ENCODE measurements around the gene RASSF3. TPM values are rescaled to one million over a fixed set of nuclear protein-coding genes. Genes with fewer than 3 reads are reported as not detected.

The RASSF3 gene
- total and polyA plus RNA-seq, 2 donors from 2014 or later = 8.2 to 35.6 TPM

DNA sequence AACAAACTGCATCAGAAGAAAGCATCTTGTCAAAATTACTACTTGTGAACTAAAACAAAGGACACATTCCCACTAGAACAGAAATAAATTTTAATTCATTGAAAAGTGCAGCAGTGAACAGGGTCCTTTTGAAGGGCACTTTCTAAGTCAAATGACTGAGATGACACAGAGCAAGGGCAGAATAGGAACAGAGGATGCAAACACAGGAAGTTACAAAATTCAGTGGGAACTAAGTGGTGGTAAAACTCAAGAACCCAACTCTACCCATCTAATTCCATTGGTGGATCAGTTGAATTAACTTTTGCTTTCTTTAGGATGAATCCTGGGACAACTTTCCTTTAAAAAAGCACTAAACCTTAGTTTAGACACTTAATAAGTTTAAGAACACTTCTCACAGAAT, 103.1 kb downstream of the RASSF3 start:
- intact Hi-C loops (cut with DNase I) = no loop called here
- FAIRE-seq = no peak
- TF ChIP-seq CTCF (IDR thresholded peaks at IDR 0.05; ENCODE audit: borderline replicate concordance, extremely low read depth, insufficient read depth) = no peak
- Histone ChIP-seq H3K27me3 (ENCODE audit: control insufficient read depth, insufficient read depth, low read length) (no peaks in the 10 kb centered on the region), H3K36me3 (ENCODE audit: control insufficient read depth in 2 of 3, insufficient read depth in 3 of 3, low read length in 3 of 3) (peaks cover 0 to 27% (median 13%) of the 10 kb centered on the region in 3 donors), H3K27ac (ENCODE audit: low read depth in 2 of 2, low read length in 2 of 2) (no peak overlapping the region), H3K9me3 (ENCODE audit: control insufficient read depth in 2 of 3, insufficient read depth in 1 of 3, low read length in 3 of 3) (no peaks in the 10 kb centered on the region), H3K9ac (ENCODE audit: low read length in 3 of 3) (no peak overlapping the region), H3K4me1 (ENCODE audit: control insufficient read depth in 2 of 3, insufficient read depth in 2 of 3, low read depth in 1 of 3, low read length in 3 of 3) (no peaks in the 10 kb centered on the region), H3K4me3 (ENCODE audit: low read length in 3 of 3) (no peak overlapping the region)
- no peak for DNase-seq

- Histone ChIP-seq H3K9me3 (ENCODE audit: control insufficient read depth in 2 of 3, insufficient read depth in 1 of 3, low read length in 3 of 3) (no peaks in the 10 kb centered on the region), H3K27me3 (ENCODE audit: control insufficient read depth, insufficient read depth, low read length) (no peaks in the 10 kb centered on the region), H3K36me3 (ENCODE audit: control insufficient read depth in 2 of 3, insufficient read depth in 3 of 3, low read length in 3 of 3) (peaks cover 0 to 32% (median 15%) of the 10 kb centered on the region in 3 donors), H3K27ac (ENCODE audit: low read depth in 2 of 2, low read length in 2 of 2) (no peak overlapping the region), H3K4me1 (ENCODE audit: control insufficient read depth in 2 of 3, insufficient read depth in 2 of 3, low read depth in 1 of 3, low read length in 3 of 3) (no peaks in the 10 kb centered on the region), H3K4me3 (ENCODE audit: low read length in 3 of 3) (no peak overlapping the region), H3K9ac (ENCODE audit: low read length in 3 of 3) (no peak overlapping the region)
- intact Hi-C loops (cut with DNase I) = no loop called here
- no peak for DNase-seq
- TF ChIP-seq CTCF (IDR thresholded peaks at IDR 0.05; ENCODE audit: borderline replicate concordance, extremely low read depth, insufficient read depth) = no peak
- no peak for FAIRE-seq
Measured at GRCh38 chr12:64714551-64714968, 104.3 kb downstream of the RASSF3 start.

- Histone ChIP-seq H3K9ac (ENCODE audit: low read length in 3 of 3) (no peak overlapping the region), H3K4me1 (ENCODE audit: control insufficient read depth in 2 of 3, insufficient read depth in 2 of 3, low read depth in 1 of 3, low read length in 3 of 3) (no peaks in the 10 kb centered on the region), H3K4me3 (ENCODE audit: low read length in 3 of 3) (no peak overlapping the region), H3K27me3 (ENCODE audit: control insufficient read depth, insufficient read depth, low read length) (no peaks in the 10 kb centered on the region), H3K36me3 (ENCODE audit: control insufficient read depth in 2 of 3, insufficient read depth in 3 of 3, low read length in 3 of 3) (peaks cover 8 to 50% (median 25%) of the 10 kb centered on the region in 3 donors), H3K9me3 (ENCODE audit: control insufficient read depth in 2 of 3, insufficient read depth in 1 of 3, low read length in 3 of 3) (no peaks in the 10 kb centered on the region), H3K27ac (ENCODE audit: low read depth in 2 of 2, low read length in 2 of 2) (no peak overlapping the region)
- DNase-seq = no peak
- intact Hi-C loops (cut with DNase I) = no loop called here
- FAIRE-seq = no peak
- TF ChIP-seq CTCF (IDR thresholded peaks at IDR 0.05; ENCODE audit: borderline replicate concordance, extremely low read depth, insufficient read depth) = no peak
Measured at GRCh38 chr12:64716371-64716770, 106.1 kb downstream of the RASSF3 start.

DNA sequence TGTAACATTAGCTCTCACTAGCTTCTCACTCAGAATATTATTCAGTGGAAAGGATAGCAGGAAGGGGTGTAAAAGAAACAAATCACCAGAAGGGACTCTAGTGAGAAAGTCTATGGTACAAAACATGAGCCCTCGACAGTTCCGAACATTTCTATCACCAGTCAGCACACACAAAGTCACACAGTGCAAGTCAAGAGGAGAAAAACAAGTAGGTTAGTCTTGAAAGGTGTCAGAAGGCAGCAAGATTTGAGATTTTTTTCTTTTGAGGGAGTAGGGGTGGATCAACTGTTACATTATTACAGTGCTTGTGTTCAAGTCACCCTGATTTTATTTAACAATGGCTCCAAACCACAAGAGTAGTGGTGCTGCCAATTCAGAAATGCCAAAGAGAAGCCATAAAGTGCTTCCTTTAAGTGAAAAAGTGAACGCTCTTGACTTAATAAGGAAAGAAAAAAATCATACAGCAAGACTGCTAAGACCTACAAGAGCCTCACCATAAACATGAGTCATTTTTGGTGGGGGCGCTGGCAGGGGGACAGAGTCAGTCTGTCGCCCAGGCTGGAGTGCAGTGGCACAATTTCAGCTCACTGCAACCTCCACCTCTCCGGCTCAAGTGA, 106.7 kb downstream of the RASSF3 start:
- no peaks in the 10 kb centered on the region for H3K27me3 ChIP-seq (ENCODE audit: control insufficient read depth, insufficient read depth, low read length)
- no peak for DNase-seq
- H3K9me3 ChIP-seq (ENCODE audit: control insufficient read depth in 2 of 3, insufficient read depth in 1 of 3, low read length in 3 of 3) = no peaks in the 10 kb centered on the region
- no peak overlapping the region for H3K9ac ChIP-seq (ENCODE audit: low read length in 3 of 3)
- FAIRE-seq = no peak
- H3K36me3 ChIP-seq (ENCODE audit: control insufficient read depth in 2 of 3, insufficient read depth in 3 of 3, low read length in 3 of 3) = peaks cover 8 to 56% (median 30%) of the 10 kb centered on the region in 3 donors
- no peaks in the 10 kb centered on the region for H3K4me1 ChIP-seq (ENCODE audit: control insufficient read depth in 2 of 3, insufficient read depth in 2 of 3, low read depth in 1 of 3, low read length in 3 of 3)
- TF ChIP-seq CTCF (IDR thresholded peaks at IDR 0.05; ENCODE audit: borderline replicate concordance, extremely low read depth, insufficient read depth) = no peak
- no peak overlapping the region for H3K4me3 ChIP-seq (ENCODE audit: low read length in 3 of 3)
- intact Hi-C loops (cut with DNase I) = no loop called here
- no peak overlapping the region for H3K27ac ChIP-seq (ENCODE audit: low read depth in 2 of 2, low read length in 2 of 2)
